Esophagus (tissue), 2 donors: ENCODE data around the gene UBD. TPM values are rescaled to one million over a fixed set of nuclear protein-coding genes. Genes with fewer than 3 reads are reported as not detected.

ENCODE experiments used
- H3K27ac ChIP-seq, 2 donors: one replicate each; pipeline ENCODE4 v1.5.1; 2013; ENCODE audit warnings: low read depth in 2 of 2, mild to moderate bottlenecking in 2 of 2, inconsistent platforms in 1 of 2, low read length in 1 of 2, moderate library complexity in 1 of 2
- H3K27me3 ChIP-seq, 2 donors: one replicate each; pipeline ENCODE4 v1.6.1; 2013; ENCODE audit warnings: low read length in 2 of 2, control low read depth in 1 of 2, mild to moderate bottlenecking in 1 of 2; ENCODE audit not compliant: insufficient read depth in 2 of 2, control insufficient read depth in 1 of 2
- H3K36me3 ChIP-seq, 2 donors: one replicate each; pipeline ENCODE4 v1.6.1; 2013; ENCODE audit warnings: low read length in 1 of 2; ENCODE audit not compliant: control insufficient read depth in 2 of 2, insufficient read depth in 2 of 2
- H3K4me1 ChIP-seq, 2 donors: one replicate each; pipeline ENCODE4 v1.6.1; 2013; ENCODE audit warnings: low read length in 1 of 2; ENCODE audit not compliant: control insufficient read depth in 2 of 2, insufficient read depth in 2 of 2
- H3K4me3 ChIP-seq, 2 donors: one replicate each; pipeline ENCODE4 v1.5.1; 2013; ENCODE audit warnings: low read length in 2 of 2, mild to moderate bottlenecking in 2 of 2, low read depth in 1 of 2, moderate library complexity in 1 of 2
- H3K9me3 ChIP-seq, 2 donors: one replicate each; pipeline ENCODE4 v1.6.1; 2013; ENCODE audit warnings: mild to moderate bottlenecking in 2 of 2, low read depth in 1 of 2, low read length in 1 of 2, moderate library complexity in 1 of 2; ENCODE audit not compliant: control insufficient read depth in 2 of 2, insufficient read depth in 1 of 2
- WGBS, 2 donors: extraction: QIAGEN DNeasy Blood & Tissue Kit; methylation state at CpG; one replicate each; pipeline ENCODE4 v1.1.7; 2013; 5-methylcytosine and 5-hydroxymethylcytosine counted together
- polyA plus RNA-seq, 2 donors: library from polyadenylated mRNA; stranded (reverse); fragments of 200-250 nt; gene quantifications; one replicate each; pipeline ENCODE4 v1.2.3, GENCODE V29; 2013
- donor health status: healthy with polysubstance abuse.
- donor health status: Bipolar disorder and iron deficiency.

Gene UBD
- polyA plus RNA-seq, 2 donors: 0.61 to 2.3 TPM

GRCh38 chr6:29563435-29563965 lies 4.0 kb upstream of the UBD start:
- Histone ChIP-seq H3K9me3 (no peaks in the 10 kb centered on the region), H3K36me3 (no peaks in the 10 kb centered on the region), H3K27me3 (no peaks in the 10 kb centered on the region), H3K27ac (no peak overlapping the region), H3K4me3 (no peak overlapping the region), H3K4me1 (no peaks in the 10 kb centered on the region)
- WGBS, 2 donors: 59 to 71% methylated on average over 3 of the region's 3 CpGs

GRCh38 chr6:29561606-29562181 lies 2.2 kb upstream of the UBD start:
- WGBS, 2 donors: 67 to 82% methylated on average over 1 of the region's 1 CpG
- Histone ChIP-seq H3K4me1 (no peaks in the 10 kb centered on the region), H3K36me3 (no peaks in the 10 kb centered on the region), H3K9me3 (no peaks in the 10 kb centered on the region), H3K27ac (no peak overlapping the region), H3K27me3 (no peaks in the 10 kb centered on the region), H3K4me3 (no peak overlapping the region)

- H3K4me1 ChIP-seq: no peaks in the 10 kb centered on the region
- H3K27me3 ChIP-seq: no peaks in the 10 kb centered on the region
- no peaks in the 10 kb centered on the region for H3K36me3 ChIP-seq
- no peak overlapping the region for H3K4me3 ChIP-seq
- no peaks in the 10 kb centered on the region for H3K9me3 ChIP-seq
- H3K27ac ChIP-seq: no peak overlapping the region
Observed at GRCh38 chr6:29561091-29561490, 1.6 kb upstream of the UBD start.

- Histone ChIP-seq H3K27ac (no peak overlapping the region), H3K36me3 (no peaks in the 10 kb centered on the region), H3K4me3 (no peak overlapping the region), H3K4me1 (peaks cover 0 to 4% of the 10 kb centered on the region in 2 donors), H3K9me3 (peaks cover 0 to 2% of the 10 kb centered on the region in 2 donors), H3K27me3 (peaks cover 0 to 7% of the 10 kb centered on the region in 2 donors)
- WGBS, 2 donors: 90 to 91% methylated on average over 22 of the region's 22 CpGs
Observed at GRCh38 chr6:29558439-29559079, 973 bp downstream of the UBD start.

GRCh38 chr6:29557320-29557719 lies 2.2 kb downstream of the UBD start:
- H3K36me3 ChIP-seq: no peaks in the 10 kb centered on the region
- no peak overlapping the region for H3K4me3 ChIP-seq
- peaks cover 0 to 9% of the 10 kb centered on the region in 2 donors for H3K4me1 ChIP-seq
- peaks cover 0 to 3% of the 10 kb centered on the region in 2 donors for H3K9me3 ChIP-seq
- H3K27me3 ChIP-seq: peaks cover 0 to 7% of the 10 kb centered on the region in 2 donors
- H3K27ac ChIP-seq: no peak overlapping the region

- 73 to 85% methylated on average over 5 of the region's 5 CpGs for WGBS, 2 donors
Observed at GRCh38 chr6:29554764-29555163, 4.8 kb downstream of the UBD start.

GRCh38 chr6:29553268-29554057 lies 6.1 kb downstream of the UBD start:
- Histone ChIP-seq H3K27me3 (peaks cover 0 to 7% of the 10 kb centered on the region in 2 donors), H3K4me3 (peak overlapping the region; percentile 23 to 25), H3K9me3 (peaks cover 0 to 3% of the 10 kb centered on the region in 2 donors), H3K36me3 (no peaks in the 10 kb centered on the region), H3K27ac (no peak overlapping the region), H3K4me1 (peaks cover 0 to 9% of the 10 kb centered on the region in 2 donors)
- WGBS, 2 donors: 9 to 12% methylated on average over 83 of the region's 83 CpGs

More at GRCh38 chr6:29554764-29555163, 4.8 kb downstream of the UBD start:
- Histone ChIP-seq H3K9me3 (peaks cover 0 to 3% of the 10 kb centered on the region in 2 donors), H3K4me1 (peaks cover 0 to 9% of the 10 kb centered on the region in 2 donors), H3K27me3 (peaks cover 0 to 7% of the 10 kb centered on the region in 2 donors), H3K4me3 (no peak overlapping the region), H3K27ac (no peak overlapping the region), H3K36me3 (no peaks in the 10 kb centered on the region)

- H3K27me3 ChIP-seq: peaks cover 0 to 7% of the 10 kb centered on the region in 2 donors
- no peak overlapping the region for H3K27ac ChIP-seq
- WGBS, 2 donors: 33 to 35% methylated on average over 5 of the region's 5 CpGs
- no peaks in the 10 kb centered on the region for H3K36me3 ChIP-seq
- no peak overlapping the region for H3K4me3 ChIP-seq
- H3K9me3 ChIP-seq: peaks cover 0 to 3% of the 10 kb centered on the region in 2 donors
- H3K4me1 ChIP-seq: peaks cover 0 to 9% of the 10 kb centered on the region in 2 donors
Observed at GRCh38 chr6:29552512-29553051, 7.0 kb downstream of the UBD start.

GRCh38 chr6:29547573-29547972 lies 12.0 kb downstream of the UBD start:
- WGBS, 2 donors: 37 to 39% methylated on average over 3 of the region's 3 CpGs
- H3K4me1 ChIP-seq: no peaks in the 10 kb centered on the region
- H3K27ac ChIP-seq: no peak overlapping the region
- H3K9me3 ChIP-seq: no peaks in the 10 kb centered on the region
- no peak overlapping the region for H3K4me3 ChIP-seq
- no peaks in the 10 kb centered on the region for H3K36me3 ChIP-seq
- no peaks in the 10 kb centered on the region for H3K27me3 ChIP-seq
